Measurements from ENCODE around the gene BMP7. TPM values are rescaled to one million over a fixed set of nuclear protein-coding genes. Genes with fewer than 3 reads are reported as not detected.

The BMP7 gene
- total RNA-seq, 2 experiments from 2014 or later, result 2.2 to 94.2 TPM

- no peak overlapping the region for H2AFZ ChIP-seq (ENCODE audit: low read length)
- CTCF ChIA-PET (ENCODE audit: unreplicated experiment), result no interaction called here
- H3K4me1 ChIP-seq (ENCODE audit: insufficient read depth, low read length, poor library complexity, severe bottlenecking), result no peaks in the 10 kb centered on the region
- H4K20me1 ChIP-seq (ENCODE audit: insufficient read depth, low read length), result no peaks in the 10 kb centered on the region
- no peaks in the 10 kb centered on the region for H3K9me3 ChIP-seq (ENCODE audit: low read length)
- TF ChIP-seq CTCF (conservative IDR thresholded peaks at IDR 0.05; ENCODE audit: low read length) (no peak), EZH2phosphoT487 (IDR thresholded peaks at IDR 0.05; ENCODE audit: borderline replicate concordance, low read depth, low read length) (no peak)
- H3K79me2 ChIP-seq (ENCODE audit: insufficient read depth, low read depth, low read length), result no peaks in the 10 kb centered on the region
- H3K4me2 ChIP-seq (ENCODE audit: low read length), result no peak overlapping the region
- H3K4me3 ChIP-seq (ENCODE audit: low read depth, low read length, poor library complexity, severe bottlenecking), result no peak overlapping the region
- DNase-seq (ENCODE audit: low spot score), result no peak
- H3K9me2 ChIP-seq (ENCODE audit: insufficient read depth, low read length), result no peaks in the 10 kb centered on the region
- H3K36me3 ChIP-seq (ENCODE audit: insufficient read depth, low read length), result peaks cover 45% of the 10 kb centered on the region
- H3K27ac ChIP-seq (ENCODE audit: low read depth, low read length, poor library complexity, severe bottlenecking), result no peak overlapping the region
- intact Hi-C loops (cut with micrococcal nuclease; ENCODE audit: unreplicated experiment), result no loop called here
- POLR2A ChIA-PET, result interaction anchor here (0.8 kb wide), 1 partner anchor 666 kb away, joined by 3 read pairs; no protein-coding TSS in a partner anchor
- BruUV-seq (replicated peaks), result no TSS peak
These were observed 89.6 kb downstream of the BMP7 start for GRCh38 chr20:57176842-57177241.

GRCh38 chr20:57175397-57176010 is 90.9 kb downstream of the BMP7 start:
- POLR2A ChIA-PET, result interaction anchor here (0.6 kb wide), 1 partner anchor 100 kb away, joined by 3 read pairs; no protein-coding TSS in a partner anchor
- CTCF ChIA-PET (ENCODE audit: unreplicated experiment), result no interaction called here
- no peaks in the 10 kb centered on the region for H3K9me2 ChIP-seq (ENCODE audit: insufficient read depth, low read length)
- no peak overlapping the region for H2AFZ ChIP-seq (ENCODE audit: low read length)
- intact Hi-C loops (cut with micrococcal nuclease; ENCODE audit: unreplicated experiment), result no loop called here
- no peaks in the 10 kb centered on the region for H4K20me1 ChIP-seq (ENCODE audit: insufficient read depth, low read length)
- H3K4me1 ChIP-seq (ENCODE audit: insufficient read depth, low read length, poor library complexity, severe bottlenecking), result no peaks in the 10 kb centered on the region
- no TSS peak for BruUV-seq (replicated peaks)
- DNase-seq (ENCODE audit: low spot score), result no peak
- H3K4me2 ChIP-seq (ENCODE audit: low read length), result no peak overlapping the region
- TF ChIP-seq CTCF (conservative IDR thresholded peaks at IDR 0.05; ENCODE audit: low read length), result no peak
- no peak for TF ChIP-seq EZH2phosphoT487 (IDR thresholded peaks at IDR 0.05; ENCODE audit: borderline replicate concordance, low read depth, low read length)
- H3K9me3 ChIP-seq (ENCODE audit: low read length), result no peaks in the 10 kb centered on the region
- no peak overlapping the region for H3K4me3 ChIP-seq (ENCODE audit: low read depth, low read length, poor library complexity, severe bottlenecking)
- no peak overlapping the region for H3K27ac ChIP-seq (ENCODE audit: low read depth, low read length, poor library complexity, severe bottlenecking)
- no peaks in the 10 kb centered on the region for H3K79me2 ChIP-seq (ENCODE audit: insufficient read depth, low read depth, low read length)
- peaks cover 55% of the 10 kb centered on the region for H3K36me3 ChIP-seq (ENCODE audit: insufficient read depth, low read length)

- no peak for DNase-seq (ENCODE audit: low spot score)
- BruUV-seq (replicated peaks), result no TSS peak
- Histone ChIP-seq H3K9me2 (ENCODE audit: insufficient read depth, low read length) (no peaks in the 10 kb centered on the region), H3K79me2 (ENCODE audit: insufficient read depth, low read depth, low read length) (no peaks in the 10 kb centered on the region), H4K20me1 (ENCODE audit: insufficient read depth, low read length) (no peaks in the 10 kb centered on the region), H2AFZ (ENCODE audit: low read length) (no peak overlapping the region), H3K4me3 (ENCODE audit: low read depth, low read length, poor library complexity, severe bottlenecking) (no peak overlapping the region), H3K4me1 (ENCODE audit: insufficient read depth, low read length, poor library complexity, severe bottlenecking) (no peaks in the 10 kb centered on the region), H3K27ac (ENCODE audit: low read depth, low read length, poor library complexity, severe bottlenecking) (no peak overlapping the region), H3K36me3 (ENCODE audit: insufficient read depth, low read length) (peaks cover 58% of the 10 kb centered on the region), H3K4me2 (ENCODE audit: low read length) (no peak overlapping the region), H3K9me3 (ENCODE audit: low read length) (no peaks in the 10 kb centered on the region)
- ChIA-PET CTCF (ENCODE audit: unreplicated experiment) (no interaction called here), POLR2A (no interaction called here)
- intact Hi-C loops (cut with micrococcal nuclease; ENCODE audit: unreplicated experiment), result no loop called here
- no peak for TF ChIP-seq EZH2phosphoT487 (IDR thresholded peaks at IDR 0.05; ENCODE audit: borderline replicate concordance, low read depth, low read length)
- no peak for TF ChIP-seq CTCF (conservative IDR thresholded peaks at IDR 0.05; ENCODE audit: low read length)
These were observed 91.7 kb downstream of the BMP7 start for GRCh38 chr20:57174737-57175136.

Measured in OCI-LY7 (cell line).